ENCODE data around the gene CCDC187. TPM values are rescaled to one million over a fixed set of nuclear protein-coding genes. Genes with fewer than 3 reads are reported as not detected.

CCDC187 gene
- total RNA-seq, 1 experiment from 2014 or later: 0.11 TPM

DNA sequence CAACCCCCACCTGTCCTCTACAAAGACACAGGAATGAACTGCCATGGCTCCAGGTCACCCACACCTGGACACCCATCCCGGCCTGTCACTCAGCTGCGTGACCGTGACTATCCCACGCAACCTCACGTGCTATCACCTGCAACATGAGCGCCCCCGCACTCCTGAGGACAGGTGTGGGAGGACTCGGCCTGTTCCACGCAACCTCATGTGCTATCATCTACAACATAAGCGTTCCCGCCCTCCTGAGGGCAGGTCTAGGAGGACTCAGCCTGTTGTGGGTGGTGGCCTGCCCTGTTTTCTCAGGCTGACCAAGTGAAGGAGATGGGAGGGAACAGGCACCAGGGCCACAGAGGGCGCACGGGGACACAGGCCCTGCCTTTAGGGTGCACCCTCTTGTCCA is 62.4 kb downstream of the CCDC187 start:
- Histone ChIP-seq H3K4me1 (peaks cover 13% of the 10 kb centered on the region), H3K36me3 (ENCODE audit: control insufficient read depth, insufficient read depth, low read length) (no peaks in the 10 kb centered on the region), H3K9me3 (no peaks in the 10 kb centered on the region), H3K27me3 (replicated peaks; ENCODE audit: control insufficient read depth, insufficient read depth, low read length) (no peaks in the 10 kb centered on the region), H3K4me3 (ENCODE audit: low read depth, low read length) (no peak overlapping the region)
- Mint-ChIP-seq H3K27ac (ENCODE audit: unreplicated experiment) (no peak overlapping the region), H3K4me3 (ENCODE audit: unreplicated experiment) (no peak overlapping the region), H3K4me1 (ENCODE audit: low read depth, unreplicated experiment) (peaks cover 22% of the 10 kb centered on the region), H3K36me3 (ENCODE audit: insufficient read depth, unreplicated experiment) (peaks cover 7% of the 10 kb centered on the region), H3K9me3 (ENCODE audit: unreplicated experiment) (no peaks in the 10 kb centered on the region), H3K27me3 (ENCODE audit: insufficient read depth, unreplicated experiment) (no peaks in the 10 kb centered on the region)
- ChIA-PET POLR2A (no interaction called here), CTCF (no interaction called here)
- TF ChIP-seq, protein P1, sequence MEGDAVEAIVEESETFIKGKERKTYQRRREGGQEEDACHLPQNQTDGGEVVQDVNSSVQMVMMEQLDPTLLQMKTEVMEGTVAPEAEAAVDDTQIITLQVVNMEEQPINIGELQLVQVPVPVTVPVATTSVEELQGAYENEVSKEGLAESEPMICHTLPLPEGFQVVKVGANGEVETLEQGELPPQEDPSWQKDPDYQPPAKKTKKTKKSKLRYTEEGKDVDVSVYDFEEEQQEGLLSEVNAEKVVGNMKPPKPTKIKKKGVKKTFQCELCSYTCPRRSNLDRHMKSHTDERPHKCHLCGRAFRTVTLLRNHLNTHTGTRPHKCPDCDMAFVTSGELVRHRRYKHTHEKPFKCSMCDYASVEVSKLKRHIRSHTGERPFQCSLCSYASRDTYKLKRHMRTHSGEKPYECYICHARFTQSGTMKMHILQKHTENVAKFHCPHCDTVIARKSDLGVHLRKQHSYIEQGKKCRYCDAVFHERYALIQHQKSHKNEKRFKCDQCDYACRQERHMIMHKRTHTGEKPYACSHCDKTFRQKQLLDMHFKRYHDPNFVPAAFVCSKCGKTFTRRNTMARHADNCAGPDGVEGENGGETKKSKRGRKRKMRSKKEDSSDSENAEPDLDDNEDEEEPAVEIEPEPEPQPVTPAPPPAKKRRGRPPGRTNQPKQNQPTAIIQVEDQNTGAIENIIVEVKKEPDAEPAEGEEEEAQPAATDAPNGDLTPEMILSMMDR (IDR thresholded peaks at IDR 0.05; ENCODE audit: insufficient read depth in 1 of 2, low read depth in 1 of 2, low read length in 1 of 2, severe bottlenecking in 1 of 2, unreplicated experiment in 1 of 2): no peak
- no TSS peak for BruUV-seq (replicated peaks)
- intact Hi-C loops (cut with micrococcal nuclease; ENCODE audit: unreplicated experiment): no loop called here
- DNase-seq: no peak

DNA sequence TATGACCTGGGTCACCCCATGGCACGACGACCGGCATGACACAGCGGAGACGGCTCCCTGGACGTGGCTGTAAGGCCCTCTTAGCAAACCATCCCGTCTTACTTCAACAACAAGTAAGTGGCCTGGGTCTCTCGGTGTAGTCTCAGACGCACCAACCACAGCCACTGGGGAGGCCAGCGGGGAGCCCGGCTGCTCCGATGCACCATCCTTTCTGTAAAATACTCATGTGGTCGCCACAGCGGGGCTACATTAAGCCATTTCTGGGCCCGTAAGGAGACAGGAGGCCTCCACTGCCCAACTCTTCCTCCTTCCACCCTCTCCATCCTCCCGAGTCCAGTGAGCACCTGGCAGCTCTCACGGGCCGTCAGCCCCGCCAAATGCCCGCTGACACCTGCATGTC is 63.0 kb downstream of the CCDC187 start:
- H3K9me3 ChIP-seq: no peaks in the 10 kb centered on the region
- Mint-ChIP-seq H3K27me3 (ENCODE audit: insufficient read depth, unreplicated experiment) (no peaks in the 10 kb centered on the region), H3K4me3 (ENCODE audit: unreplicated experiment) (no peak overlapping the region), H3K36me3 (ENCODE audit: insufficient read depth, unreplicated experiment) (peaks cover 12% of the 10 kb centered on the region), H3K27ac (ENCODE audit: unreplicated experiment) (no peak overlapping the region), H3K9me3 (ENCODE audit: unreplicated experiment) (no peaks in the 10 kb centered on the region), H3K4me1 (ENCODE audit: low read depth, unreplicated experiment) (peaks cover 22% of the 10 kb centered on the region)
- H3K27me3 ChIP-seq (replicated peaks; ENCODE audit: control insufficient read depth, insufficient read depth, low read length): no peaks in the 10 kb centered on the region
- no peak overlapping the region for H3K4me3 ChIP-seq (ENCODE audit: low read depth, low read length)
- no peak for DNase-seq
- intact Hi-C loops (cut with micrococcal nuclease; ENCODE audit: unreplicated experiment): no loop called here
- CTCF ChIA-PET: no interaction called here
- POLR2A ChIA-PET: no interaction called here
- TF ChIP-seq, protein P1 (IDR thresholded peaks at IDR 0.05; ENCODE audit: insufficient read depth in 1 of 2, low read depth in 1 of 2, low read length in 1 of 2, severe bottlenecking in 1 of 2, unreplicated experiment in 1 of 2): no peak
- peaks cover 7% of the 10 kb centered on the region for H3K4me1 ChIP-seq
- H3K36me3 ChIP-seq (ENCODE audit: control insufficient read depth, insufficient read depth, low read length): peaks cover 1% of the 10 kb centered on the region; the same call in 1 of the 2 replicates
- no TSS peak for BruUV-seq (replicated peaks)

- Mint-ChIP-seq H3K27ac (ENCODE audit: unreplicated experiment) (no peak overlapping the region), H3K4me1 (ENCODE audit: low read depth, unreplicated experiment) (peaks cover 20% of the 10 kb centered on the region), H3K4me3 (ENCODE audit: unreplicated experiment) (no peak overlapping the region), H3K36me3 (ENCODE audit: insufficient read depth, unreplicated experiment) (peaks cover 17% of the 10 kb centered on the region), H3K9me3 (ENCODE audit: unreplicated experiment) (no peaks in the 10 kb centered on the region), H3K27me3 (ENCODE audit: insufficient read depth, unreplicated experiment) (no peaks in the 10 kb centered on the region)
- no TSS peak for BruUV-seq (replicated peaks)
- Histone ChIP-seq H3K36me3 (ENCODE audit: control insufficient read depth, insufficient read depth, low read length) (peaks cover 1% of the 10 kb centered on the region), H3K4me3 (ENCODE audit: low read depth, low read length) (no peak overlapping the region), H3K9me3 (no peaks in the 10 kb centered on the region), H3K27me3 (replicated peaks; ENCODE audit: control insufficient read depth, insufficient read depth, low read length) (no peaks in the 10 kb centered on the region), H3K4me1 (peaks cover 7% of the 10 kb centered on the region)
- DNase-seq: no peak
- CTCF ChIA-PET: no interaction called here
- POLR2A ChIA-PET: no interaction called here
- TF ChIP-seq, protein P1 (IDR thresholded peaks at IDR 0.05; ENCODE audit: insufficient read depth in 1 of 2, low read depth in 1 of 2, low read length in 1 of 2, severe bottlenecking in 1 of 2, unreplicated experiment in 1 of 2): no peak
- intact Hi-C loops (cut with micrococcal nuclease; ENCODE audit: unreplicated experiment): no loop called here
Observed at GRCh38 chr9:136239983-136240330, 63.9 kb downstream of the CCDC187 start.
